Ramos (cell line): ENCODE measurements around the gene PLPP1.
"Not testable (repeated sequence)": the region's sequence is repeated elsewhere in the genome, so short reads cannot be mapped to it uniquely, and the experiment has no call there.

Source experiments
- in situ Hi-C: fragments of 300-500 bp; cut with MboI; formaldehyde crosslinking; loops from one replicate; pipeline ENCODE4 v1.14.3; 2022; ENCODE audit warnings: low sequenced_read_pairs; ENCODE audit not compliant: unreplicated experiment

Gene PLPP1

GRCh38 chr5:55509097-55509496, 25.7 kb downstream of the PLPP1 start:
- in situ Hi-C loops, result no loop called here

- in situ Hi-C loops, result no loop called here
These were observed 27.2 kb downstream of the PLPP1 start for GRCh38 chr5:55507574-55507973.

GRCh38 chr5:55505711-55506110, 29.1 kb downstream of the PLPP1 start:
- in situ Hi-C loops, result not testable (repeated sequence)

- in situ Hi-C loops, result not testable (repeated sequence)
These were observed 30.8 kb downstream of the PLPP1 start for GRCh38 chr5:55503917-55504316.

- in situ Hi-C loops, result no loop called here
These were observed 32.0 kb downstream of the PLPP1 start for GRCh38 chr5:55502759-55503158.

DNA sequence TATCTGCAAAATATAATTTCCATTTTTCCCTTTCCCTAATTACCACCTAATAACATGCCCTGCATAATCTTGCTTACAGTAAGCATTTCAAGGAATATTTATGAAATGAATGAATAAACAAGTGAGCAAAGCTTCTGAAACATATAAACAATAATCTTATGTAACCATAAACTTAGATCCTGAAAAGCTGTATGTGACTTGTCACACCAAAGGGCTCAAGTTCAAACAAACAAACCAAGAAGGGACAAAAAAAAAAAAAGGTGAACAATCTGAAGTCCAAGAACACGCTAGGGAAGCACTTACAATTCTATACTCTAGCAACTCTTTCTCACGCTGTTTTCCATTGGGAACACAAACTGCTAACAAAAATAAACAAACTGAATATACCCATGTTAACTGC, 36.3 kb downstream of the PLPP1 start:
- in situ Hi-C loops, result no loop called here

DNA sequence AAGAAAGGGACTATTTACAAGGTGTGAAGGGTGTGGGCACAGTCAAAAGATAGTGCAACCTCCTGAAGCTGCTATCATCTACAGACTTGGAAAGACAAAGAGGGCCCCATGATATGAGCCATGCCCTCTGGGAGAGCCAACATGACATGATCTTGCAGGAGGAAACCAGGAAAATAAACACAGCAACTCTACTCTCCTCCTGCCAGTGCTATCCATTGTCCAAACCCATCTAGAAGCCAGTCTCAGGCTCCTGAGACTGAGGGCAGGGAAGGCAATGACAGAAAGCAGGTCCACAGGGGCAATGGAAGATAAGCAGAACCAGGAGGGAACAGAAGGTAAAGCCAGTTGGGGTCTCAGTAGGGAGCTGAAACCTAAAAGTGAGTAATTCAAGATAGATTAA, 37.1 kb downstream of the PLPP1 start:
- in situ Hi-C loops, result no loop called here

GRCh38 chr5:55495216-55495615, 39.5 kb downstream of the PLPP1 start:
- in situ Hi-C loops, result no loop called here

- in situ Hi-C loops, result no loop called here
These were observed 42.3 kb downstream of the PLPP1 start for GRCh38 chr5:55492449-55492848.

- in situ Hi-C loops, result no loop called here
These were observed 49.7 kb downstream of the PLPP1 start for GRCh38 chr5:55485073-55485472.

DNA sequence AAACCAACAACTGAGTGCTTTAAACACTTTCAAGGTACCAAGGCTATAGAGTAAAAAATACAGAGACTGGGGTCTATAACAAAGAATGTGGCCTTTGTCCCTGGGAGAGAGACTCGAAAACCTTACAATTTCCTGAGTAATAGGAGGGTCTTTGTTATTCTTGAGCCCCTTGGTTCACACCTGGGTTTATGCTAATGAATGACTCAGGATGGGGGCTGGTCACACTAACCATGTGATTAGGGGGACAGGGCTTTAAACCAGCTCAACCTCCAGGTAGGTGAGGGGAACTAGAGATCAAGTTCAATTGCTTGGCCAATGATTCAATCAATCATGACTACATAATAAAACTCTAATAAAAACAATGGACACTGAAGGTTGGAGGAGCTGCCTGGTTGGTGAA, 50.2 kb downstream of the PLPP1 start:
- in situ Hi-C loops, result no loop called here

GRCh38 chr5:55483885-55484284, 50.9 kb downstream of the PLPP1 start:
- in situ Hi-C loops, result no loop called here

DNA sequence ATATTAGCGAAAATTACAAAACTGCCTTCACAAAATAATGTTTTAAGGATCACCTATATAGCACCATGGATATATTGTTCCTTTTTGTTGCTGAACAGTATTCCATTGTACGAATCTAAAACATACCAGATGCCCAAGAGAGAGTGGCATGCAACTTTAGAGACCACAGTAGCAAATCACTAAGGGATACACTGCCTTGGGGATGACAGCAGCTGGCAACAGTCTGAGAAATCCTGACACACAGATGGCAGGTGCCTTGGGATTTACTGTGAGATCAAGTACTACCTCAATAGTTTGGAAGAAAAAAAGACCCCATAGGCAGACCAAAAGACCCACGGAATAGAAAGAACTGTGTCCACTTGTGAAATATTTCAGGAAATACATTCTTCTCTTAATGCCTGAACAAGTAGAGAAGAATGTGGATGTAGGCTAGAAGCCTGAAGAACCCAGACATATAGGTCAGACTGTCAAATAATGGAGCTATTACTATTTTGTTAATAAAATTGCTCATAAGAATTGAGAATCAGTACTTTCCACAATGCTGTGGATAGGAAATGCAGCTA, 53.4 kb downstream of the PLPP1 start:
- in situ Hi-C loops, result no loop called here

- in situ Hi-C loops, result no loop called here
These were observed 54.0 kb downstream of the PLPP1 start for GRCh38 chr5:55480781-55481180.

- in situ Hi-C loops, result no loop called here
These were observed 62.1 kb downstream of the PLPP1 start for GRCh38 chr5:55472642-55473041.

DNA sequence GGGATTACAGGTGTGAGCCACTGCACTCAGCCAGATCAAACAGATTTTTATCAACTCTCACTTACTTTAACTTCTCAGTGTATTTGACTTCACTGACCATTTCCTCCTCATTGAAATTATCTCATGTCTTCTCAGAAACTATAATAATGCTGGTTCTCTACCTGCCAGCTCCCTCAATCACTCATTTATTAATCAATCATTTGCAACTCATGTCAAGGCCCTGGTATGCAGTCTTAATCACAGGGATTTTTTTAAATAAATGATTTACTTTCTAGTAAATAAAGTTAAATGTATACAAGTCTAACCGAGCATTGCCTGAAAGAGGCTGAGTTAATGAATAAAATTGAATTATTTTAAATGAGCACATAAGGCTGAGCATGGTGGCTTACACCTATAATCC, 63.3 kb downstream of the PLPP1 start:
- in situ Hi-C loops, result no loop called here

DNA sequence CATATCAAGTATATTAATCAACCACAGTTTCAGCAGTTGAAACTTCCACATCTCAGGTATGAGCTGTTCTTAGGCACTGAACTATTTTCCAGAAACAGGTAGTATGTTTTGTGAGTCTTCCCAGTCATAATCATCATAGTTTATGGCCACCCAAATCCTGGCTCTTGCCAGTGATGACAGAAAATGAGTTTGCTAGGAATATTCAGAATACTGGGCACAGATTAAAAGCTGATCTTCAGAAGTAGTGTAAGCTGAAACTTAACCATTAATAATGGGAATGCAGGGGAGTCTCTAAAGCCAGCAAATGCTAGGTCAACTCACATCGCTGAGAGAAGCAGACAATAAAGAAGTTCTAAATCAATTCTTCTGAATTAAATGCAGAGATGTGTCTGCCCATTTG, 64.5 kb downstream of the PLPP1 start:
- in situ Hi-C loops, result no loop called here

- in situ Hi-C loops, result no loop called here
These were observed 64.9 kb downstream of the PLPP1 start for GRCh38 chr5:55469839-55470238.

DNA sequence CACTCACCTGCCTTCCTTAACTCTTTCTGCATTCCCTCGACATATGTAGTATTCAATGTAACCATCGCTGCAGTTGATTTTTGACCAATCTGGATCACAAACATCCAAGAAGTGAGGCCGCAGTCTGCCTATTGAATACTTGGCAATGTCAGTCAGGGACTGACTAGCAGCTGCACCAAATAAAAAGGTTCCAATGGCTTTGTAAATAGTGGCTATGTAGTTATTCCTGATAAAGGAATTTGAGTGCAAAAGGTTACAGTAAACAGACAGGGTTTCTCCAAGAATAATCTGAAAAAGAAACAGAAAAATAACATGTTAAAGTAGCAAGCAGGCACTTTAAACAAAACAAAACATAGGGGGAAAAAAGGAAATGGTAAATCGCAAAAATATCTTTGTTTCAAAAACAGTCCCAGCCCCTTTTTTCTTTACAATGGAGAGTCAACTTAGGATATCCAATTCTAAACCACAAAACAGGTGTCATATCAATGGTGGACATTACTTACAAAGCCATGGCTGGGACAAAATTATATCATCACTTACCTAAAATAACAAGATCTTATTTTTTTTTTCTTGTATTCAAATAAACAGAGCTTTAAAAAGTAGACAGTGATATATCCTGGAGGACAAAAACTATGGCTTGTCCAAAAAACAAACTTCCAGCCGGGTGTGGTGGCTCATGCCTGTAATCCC, 66.8 kb downstream of the PLPP1 start:
- in situ Hi-C loops, result no loop called here

- in situ Hi-C loops, result no loop called here
These were observed 71.2 kb downstream of the PLPP1 start for GRCh38 chr5:55463613-55464012.

GRCh38 chr5:55459572-55459971, 75.2 kb downstream of the PLPP1 start:
- in situ Hi-C loops, result no loop called here

DNA sequence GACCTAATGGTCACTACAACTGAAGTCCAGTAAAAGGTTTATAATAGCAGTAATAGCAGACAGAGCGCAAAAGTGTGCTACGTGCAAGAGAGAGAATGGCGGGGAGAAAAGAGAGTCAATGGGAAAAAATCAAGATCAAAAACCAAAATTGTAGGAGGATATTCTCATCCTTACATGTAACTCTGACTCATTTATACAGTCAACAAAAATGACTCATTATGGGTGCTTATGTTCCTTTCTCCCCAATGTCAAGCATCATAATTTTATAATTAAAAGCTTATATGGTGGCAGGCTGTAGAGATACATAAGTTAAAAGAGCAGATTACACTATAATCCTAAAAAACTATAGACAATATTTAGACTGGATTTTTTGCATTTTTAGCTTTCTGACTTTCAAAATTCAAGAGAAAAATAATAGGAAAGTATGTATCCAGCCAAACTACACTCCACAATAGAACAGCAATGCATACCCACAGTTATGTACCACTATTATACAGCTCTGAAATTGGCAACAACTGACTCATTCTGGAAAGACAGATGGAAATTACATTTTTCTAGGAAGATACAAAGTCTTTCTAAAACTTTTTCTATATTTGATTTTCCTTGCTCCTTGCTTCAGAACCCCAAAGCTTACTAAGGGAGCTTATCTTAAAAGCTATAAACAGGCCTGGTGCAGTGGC, 78.4 kb downstream of the PLPP1 start:
- in situ Hi-C loops, result no loop called here
